GM19468 (cell line): ENCODE data around the gene RPUSD2.
A peak's percentile ranks its signal among the peaks of the same experiment; 100 is the strongest.
"Not testable (repeated sequence)": the region's sequence is repeated elsewhere in the genome, so short reads cannot be mapped to it uniquely, and the experiment has no call there.

ENCODE experiments used
- ATAC-seq: cut with Tn5 transposase; IDR thresholded peaks from one replicate; pipeline ENCODE4 v1.9.1; 2021; ENCODE audit warnings: mild to moderate bottlenecking, moderate library complexity, moderate number of reproducible peaks; ENCODE audit not compliant: unreplicated experiment; ENCODE audit errors: extremely low read depth

The RPUSD2 gene

DNA sequence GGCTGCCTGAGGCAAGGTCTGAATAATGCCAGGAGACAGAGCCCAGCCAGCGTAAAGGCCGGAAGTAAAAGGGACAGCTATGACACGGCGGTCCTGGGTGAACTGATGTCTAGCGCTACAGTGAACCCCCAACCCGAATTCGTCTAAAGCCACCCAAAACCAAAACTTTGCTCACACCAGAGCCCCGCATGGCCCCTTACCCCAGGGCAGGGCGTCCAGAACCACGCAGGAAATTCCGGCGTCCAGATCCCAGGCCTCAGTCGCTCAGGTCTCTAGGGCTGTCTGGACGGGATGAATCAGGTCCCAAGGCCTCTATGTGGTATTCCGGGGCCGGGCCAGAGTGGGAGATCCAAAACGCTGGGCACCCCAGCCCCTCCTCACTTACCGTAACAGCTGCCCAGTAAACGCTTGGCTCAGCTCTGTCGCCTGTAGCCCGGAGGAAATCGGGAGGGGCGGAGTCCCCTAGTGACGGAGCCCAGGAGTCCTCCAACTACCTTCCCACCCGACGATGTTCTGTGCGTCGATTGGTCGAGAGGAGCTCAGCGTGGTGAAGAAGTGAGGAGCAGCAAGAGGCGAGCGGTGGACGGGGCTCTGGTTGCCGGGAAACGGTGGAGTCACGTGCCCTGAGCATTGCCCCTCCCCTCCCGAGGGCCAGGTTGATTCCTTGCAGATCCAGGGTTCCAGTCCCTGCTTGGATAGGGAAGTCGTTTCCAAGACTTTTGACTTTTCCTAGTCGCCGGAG lies 4.3 kb upstream of the RPUSD2 start, which contains the start of gene CCDC32:
Gene CCDC32, minus strand, starts transcription at position 452 of the 742 bp plus-strand sequence. CDS start 2,027 bp downstream, outside the sequence.
- peak; percentile 77 for ATAC-seq

DNA sequence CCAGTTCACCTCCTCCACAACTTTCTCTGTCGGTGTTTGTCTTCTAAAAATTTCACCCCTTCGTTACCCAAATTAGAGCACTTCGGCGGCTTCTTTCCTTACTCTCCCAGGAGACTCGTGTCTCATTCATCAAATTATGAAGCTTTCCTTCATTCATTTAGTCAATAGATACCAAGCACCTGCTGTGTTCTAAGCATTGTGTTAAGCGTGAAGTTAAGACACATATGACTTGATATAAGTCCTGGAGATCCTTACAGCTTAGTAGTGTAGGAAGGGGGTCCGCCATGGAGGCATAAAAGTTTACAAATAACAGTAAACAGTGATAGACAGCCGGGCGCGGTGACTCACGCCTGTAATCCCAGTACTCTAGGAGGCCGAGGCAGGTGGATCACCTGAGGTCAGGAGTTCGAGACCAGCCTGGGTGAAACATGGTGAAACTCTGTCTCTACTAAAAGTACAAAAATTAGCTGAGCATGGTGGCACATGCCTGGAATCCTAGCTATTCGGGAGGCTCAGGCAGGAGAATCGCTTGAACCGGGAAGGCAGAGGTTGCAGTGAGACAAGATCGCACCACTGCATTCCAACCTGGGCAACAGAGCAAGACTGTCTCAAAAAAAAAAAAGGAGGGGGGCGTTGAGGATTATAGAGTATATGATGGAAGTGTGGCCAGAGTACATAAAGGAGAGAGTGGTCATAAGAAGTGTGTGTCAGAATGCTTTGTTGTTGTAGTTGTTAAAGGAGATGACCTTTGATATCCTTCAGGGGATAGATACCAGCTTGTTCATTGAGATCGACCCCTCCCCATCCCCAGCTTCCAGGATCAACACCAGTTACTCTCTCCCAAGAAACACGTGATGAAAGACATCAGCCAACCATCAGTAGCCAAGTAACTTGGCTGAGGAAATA lies 3.5 kb upstream of the RPUSD2 start:
- no peak for ATAC-seq

GRCh38 chr15:40567111-40567510 lies 2.0 kb upstream of the RPUSD2 start:
- ATAC-seq: no peak

- ATAC-seq: no peak
Measured at GRCh38 chr15:40575113-40575512, 6.0 kb downstream of the RPUSD2 start.

DNA sequence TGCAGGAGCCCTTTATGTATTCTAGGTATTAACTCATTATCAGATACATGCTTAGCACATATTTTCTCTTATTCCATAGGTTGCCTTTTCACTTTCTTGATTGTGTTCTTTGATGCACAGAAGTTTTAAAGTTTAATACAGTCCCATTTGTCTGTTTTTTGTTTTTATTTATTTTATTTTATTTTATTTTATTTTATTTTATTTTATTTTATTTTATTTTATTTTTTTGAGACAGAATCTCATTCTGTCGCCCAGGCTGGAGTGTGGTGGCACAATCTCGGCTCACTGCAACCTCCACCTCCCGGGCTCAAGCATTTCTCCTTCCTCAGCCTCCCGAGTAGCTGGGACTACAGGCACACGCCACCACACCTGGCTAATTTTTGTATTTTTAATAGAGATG lies 7.8 kb downstream of the RPUSD2 start:
- not testable (repeated sequence) for ATAC-seq

GRCh38 chr15:40578892-40579291 lies 9.8 kb downstream of the RPUSD2 start:
- ATAC-seq: no peak

DNA sequence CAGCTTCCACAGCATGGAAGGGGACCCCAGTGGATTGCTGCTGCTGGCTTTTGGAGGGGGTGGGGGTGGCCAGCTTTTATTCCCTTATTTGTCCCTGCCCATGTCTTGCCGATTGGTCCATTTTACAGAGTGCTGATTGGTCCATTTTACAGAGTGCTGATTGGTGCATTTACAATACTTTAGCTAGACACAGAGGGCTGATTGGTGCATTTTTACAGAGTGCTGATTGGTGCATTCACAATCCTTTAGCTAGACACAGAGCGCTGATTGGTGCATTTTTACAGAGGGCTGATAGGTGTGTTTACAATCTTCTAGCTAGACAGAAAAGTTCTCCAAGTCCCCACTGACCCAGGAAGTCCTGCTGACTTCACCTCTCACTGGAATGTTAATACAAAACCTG lies 12.7 kb downstream of the RPUSD2 start:
- ATAC-seq: not testable (repeated sequence)

- no peak for ATAC-seq
Measured at GRCh38 chr15:40582726-40583246, 13.7 kb downstream of the RPUSD2 start.

DNA sequence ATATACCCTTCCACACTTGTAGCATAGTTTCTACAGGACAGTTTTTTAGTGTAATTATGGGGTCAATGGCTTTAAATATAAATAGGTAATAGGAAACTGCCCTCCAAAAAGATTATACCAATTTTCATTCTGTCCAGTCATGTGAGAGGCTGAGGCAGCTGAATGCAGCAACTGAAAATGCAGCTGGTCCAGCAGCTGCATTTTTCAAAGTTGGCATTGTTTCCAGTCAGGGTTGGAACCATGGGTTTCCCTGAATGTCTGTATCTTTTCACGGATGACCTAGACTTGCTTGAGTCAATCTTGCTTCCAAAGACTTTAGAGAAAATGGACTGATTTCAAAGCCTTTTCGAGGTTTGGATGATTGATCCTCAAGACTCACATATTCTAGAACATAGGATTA lies 15.1 kb downstream of the RPUSD2 start:
- ATAC-seq: no peak

DNA sequence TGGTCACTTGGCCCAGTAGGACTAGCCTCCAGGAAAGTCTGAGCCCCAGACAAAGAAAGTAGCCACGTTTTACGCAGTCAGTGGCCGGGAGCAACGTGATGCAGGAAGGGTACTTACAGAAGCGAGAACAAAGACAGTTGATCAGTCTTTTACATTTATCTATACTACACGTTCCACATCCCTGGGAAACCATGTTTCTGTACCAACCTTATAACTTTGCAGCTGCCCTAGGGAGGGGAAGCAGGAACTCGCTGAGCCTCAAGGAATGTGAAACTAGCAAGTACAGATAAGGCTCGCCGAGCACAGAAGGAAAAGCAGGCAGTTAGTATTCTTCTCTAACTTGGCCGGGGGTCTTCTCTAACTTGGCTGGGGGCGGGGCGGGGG lies 21.6 kb downstream of the RPUSD2 start:
- no peak for ATAC-seq

GRCh38 chr15:40591389-40591788 lies 22.3 kb downstream of the RPUSD2 start:
- no peak for ATAC-seq

DNA sequence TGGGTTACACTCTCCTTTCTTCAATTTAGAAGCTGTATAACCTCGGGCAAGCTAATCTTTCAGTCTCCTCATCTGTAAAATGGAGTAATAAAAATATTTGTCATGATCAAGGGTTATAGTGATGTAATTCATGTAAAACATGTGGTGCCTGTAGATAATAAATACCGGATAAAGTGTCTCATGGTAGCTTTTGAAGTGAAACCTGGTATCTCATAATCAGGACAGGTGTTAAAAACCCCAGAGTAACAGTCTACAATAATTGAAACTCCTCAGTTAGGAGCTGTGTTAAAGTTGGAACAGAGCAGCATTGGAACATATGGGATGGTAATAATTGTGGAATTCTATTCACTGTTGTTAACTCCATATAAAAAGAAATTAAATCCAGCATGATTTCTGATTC lies 24.1 kb downstream of the RPUSD2 start:
- no peak for ATAC-seq

DNA sequence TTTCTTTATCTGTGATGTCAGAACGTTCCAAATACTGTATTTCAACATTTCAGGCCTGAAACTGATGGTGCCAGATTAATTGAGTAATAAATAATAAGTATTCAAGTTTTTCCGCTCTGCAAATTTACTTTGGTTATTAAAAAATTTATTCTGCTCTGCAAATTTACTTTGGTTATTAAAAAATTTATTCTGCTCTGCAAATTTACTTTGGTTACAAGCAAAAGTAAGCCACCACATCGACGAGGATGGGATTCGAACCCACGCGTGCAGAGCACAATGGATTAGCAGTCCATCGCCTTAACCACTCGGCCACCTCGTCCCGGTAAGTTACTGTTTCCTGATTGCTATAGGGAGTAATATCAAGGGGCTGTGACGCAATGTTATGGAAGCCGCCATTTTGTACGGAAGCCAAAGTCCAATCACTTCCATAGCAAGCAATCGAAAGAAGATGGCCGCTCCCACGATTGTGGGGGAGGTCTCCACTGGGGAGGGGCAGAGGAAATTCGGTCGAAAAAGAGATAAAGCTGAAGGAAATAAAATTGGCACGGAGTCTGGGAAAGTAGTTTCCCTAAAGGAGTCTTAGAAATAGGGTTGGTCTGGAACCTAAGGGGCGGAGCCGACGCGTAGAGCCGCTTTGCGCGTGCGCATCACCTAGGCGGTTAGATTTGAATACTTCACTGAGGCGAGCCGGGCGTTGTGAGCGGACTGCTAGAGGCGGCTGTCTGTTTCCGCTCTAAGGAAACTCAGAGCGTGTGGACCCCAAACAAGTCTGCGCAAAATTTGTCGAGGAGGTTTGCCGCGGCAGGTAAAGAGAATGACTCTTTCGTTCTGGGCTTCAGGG lies 24.7 kb downstream of the RPUSD2 start, which contains the start of gene KNL1:
Gene KNL1, plus strand, starts transcription at position 662 of the 841 bp plus-strand sequence. CDS start 8,683 bp downstream, outside the sequence.
- no peak for ATAC-seq

- no peak for ATAC-seq
Measured at GRCh38 chr15:40594429-40594836, 25.3 kb downstream of the RPUSD2 start.

GRCh38 chr15:40595219-40595618 lies 26.1 kb downstream of the RPUSD2 start:
- no peak for ATAC-seq

DNA sequence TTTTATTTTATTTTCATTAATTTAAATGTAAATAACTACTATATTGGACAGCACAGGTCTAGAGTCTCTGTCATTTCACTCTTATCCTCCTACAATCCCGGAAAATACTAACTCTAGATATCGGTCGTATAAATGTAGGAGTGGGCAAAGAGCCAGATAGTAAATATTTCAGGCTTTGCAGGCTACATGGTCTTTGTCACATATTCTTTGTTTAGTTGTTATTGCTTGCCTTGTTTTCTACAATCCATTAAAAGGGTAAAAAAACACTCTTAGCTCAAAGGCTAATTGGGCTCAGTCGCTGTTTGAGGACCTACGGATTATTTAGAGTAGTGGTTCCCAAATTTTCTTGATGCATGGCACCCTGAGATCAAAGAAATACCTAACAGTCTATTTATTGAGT lies 26.7 kb downstream of the RPUSD2 start:
- no peak for ATAC-seq

DNA sequence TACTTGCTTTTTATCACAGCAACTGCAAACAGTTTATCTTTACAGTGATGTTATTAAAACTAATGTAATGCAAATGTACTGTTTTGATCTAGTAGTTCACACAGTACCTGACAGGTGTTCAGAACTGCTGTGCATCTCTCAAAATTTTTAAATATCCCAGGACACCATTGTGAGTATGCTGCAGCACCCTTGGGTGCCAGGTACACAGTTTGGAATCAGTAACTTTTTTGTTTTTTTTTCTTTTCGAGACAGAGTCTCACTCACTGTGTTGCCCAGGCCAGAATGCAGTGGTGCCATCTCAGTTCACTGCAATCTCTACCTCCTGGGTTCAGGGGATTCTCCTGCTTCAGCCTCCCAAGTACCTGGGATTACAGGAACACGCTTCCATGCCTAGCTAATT lies 27.9 kb downstream of the RPUSD2 start:
- ATAC-seq: no peak

DNA sequence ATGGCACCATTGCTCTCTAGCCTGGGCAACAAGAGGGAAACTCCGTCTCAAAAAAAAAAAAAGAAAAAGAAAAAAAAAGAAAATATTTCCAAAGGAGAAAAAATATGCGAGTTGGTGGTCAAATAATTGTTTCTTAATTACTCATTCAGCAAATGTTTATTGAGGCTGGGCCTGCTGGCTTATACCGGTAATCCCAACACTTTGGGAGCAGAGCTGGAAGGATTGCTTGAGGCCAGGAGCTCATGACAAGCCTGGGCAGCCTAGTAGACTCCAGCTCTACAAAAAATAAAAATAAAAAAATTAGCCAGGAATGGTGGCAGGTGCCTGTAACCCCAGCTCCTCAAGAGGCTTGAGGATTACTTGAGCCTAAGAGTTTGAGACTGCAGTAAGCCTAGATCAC lies 29.0 kb downstream of the RPUSD2 start:
- no peak for ATAC-seq

DNA sequence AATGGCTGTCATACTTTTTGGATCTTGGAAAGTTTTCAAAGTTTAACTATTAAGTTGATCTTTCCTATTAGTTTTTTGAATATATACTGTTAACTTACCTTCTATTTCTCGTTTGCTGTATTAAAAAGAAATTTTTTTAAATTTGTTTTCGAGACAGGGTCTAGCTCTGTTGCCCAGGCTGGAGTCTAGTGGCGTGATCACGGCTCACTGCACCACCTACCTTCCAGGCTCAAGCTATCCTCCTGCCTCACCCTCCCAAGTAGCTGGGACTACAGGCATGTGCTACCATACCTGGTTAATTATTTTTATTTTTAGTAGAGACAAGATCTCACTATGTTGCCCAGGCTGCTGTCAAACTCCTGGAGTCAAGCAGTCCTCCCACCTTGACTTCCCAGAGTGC lies 29.6 kb downstream of the RPUSD2 start:
- no peak for ATAC-seq

DNA sequence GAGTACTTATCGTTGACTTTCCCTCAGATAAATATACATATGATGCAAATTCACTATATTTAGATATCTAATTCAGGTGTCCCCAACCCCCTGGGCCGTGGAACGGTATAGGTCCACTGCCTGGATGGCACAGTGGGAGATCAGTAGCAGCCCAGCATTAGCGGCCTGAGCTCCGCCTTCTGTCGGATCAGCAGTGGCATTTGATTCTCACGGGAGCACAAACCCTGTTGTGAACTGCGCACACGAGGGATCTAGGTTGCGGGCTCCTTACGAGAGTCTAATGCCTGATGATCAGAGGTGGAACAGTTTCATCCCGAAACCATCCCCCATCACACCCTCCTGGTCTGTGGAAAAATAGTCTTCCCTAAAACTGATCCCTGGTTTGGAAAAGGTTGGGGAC lies 31.9 kb downstream of the RPUSD2 start:
- no peak for ATAC-seq
